ENCODE measurements around the gene VIM. TPM values are rescaled to one million over a fixed set of nuclear protein-coding genes. Genes with fewer than 3 reads are reported as not detected.
A peak's percentile ranks its signal among the peaks of the same experiment; 100 is the strongest.

Gene VIM
- total and polyA plus RNA-seq, 2 donors (not counting 1 experiment from before 2014, with no cell fraction given): 4,882 to 7,192 TPM

DNA sequence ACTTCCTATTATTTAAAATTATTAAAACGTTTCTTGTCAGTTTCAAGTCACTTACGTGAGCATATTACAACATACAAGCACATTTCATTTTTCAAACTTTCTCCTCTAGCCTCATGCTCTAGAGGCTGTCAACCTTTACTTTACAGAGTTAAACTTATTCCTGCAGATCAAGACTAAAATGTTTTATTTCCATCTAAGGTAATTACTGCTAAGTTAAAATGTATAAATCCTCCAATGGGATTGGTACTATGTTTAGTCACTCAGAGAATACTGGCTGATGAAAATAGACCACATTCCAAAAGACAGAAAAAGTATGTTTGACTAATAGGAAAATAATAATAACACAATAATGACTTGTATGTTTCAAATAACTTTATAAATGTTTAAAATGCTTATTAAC, 18.2 kb upstream of the VIM start:
- Histone ChIP-seq H3K4me3 (replicated peaks in 1 of 4; ENCODE audit: control extremely low read depth in 1 of 4, insufficient read depth in 1 of 4, low read depth in 3 of 4, low read length in 4 of 4) (peak overlapping the region in 1 of 4 experiments; percentile 3), H3K36me3 (ENCODE audit: control insufficient read depth, insufficient read depth, low read length) (no peaks in the 10 kb centered on the region), H4K20me1 (ENCODE audit: control insufficient read depth, extremely low read depth, insufficient read depth, low read length) (no peaks in the 10 kb centered on the region), H3K9ac (ENCODE audit: insufficient read depth, low read length) (no peak overlapping the region), H3K79me2 (ENCODE audit: control insufficient read depth, insufficient read depth, low read length) (no peaks in the 10 kb centered on the region), H3K4me1 (ENCODE audit: control insufficient read depth, extremely low read depth, insufficient read depth, low read length) (peaks cover 22% of the 10 kb centered on the region), H2AFZ (ENCODE audit: low read length) (no peak overlapping the region), H3K27ac (ENCODE audit: insufficient read depth, low read length) (peak overlapping the region; percentile 22), H3K9me3 (ENCODE audit: control insufficient read depth, insufficient read depth, low read depth, low read length) (no peaks in the 10 kb centered on the region), H3K4me2 (ENCODE audit: extremely low read depth, insufficient read depth, low read length) (peak overlapping the region; percentile 70), H3K27me3 (ENCODE audit: control insufficient read depth, insufficient read depth, low read length) (no peaks in the 10 kb centered on the region)
- DNase-seq (ENCODE audit: low read depth in 2 of 2): peak in 1 of 2 donors; percentile 63
- TF ChIP-seq, protein P1, sequence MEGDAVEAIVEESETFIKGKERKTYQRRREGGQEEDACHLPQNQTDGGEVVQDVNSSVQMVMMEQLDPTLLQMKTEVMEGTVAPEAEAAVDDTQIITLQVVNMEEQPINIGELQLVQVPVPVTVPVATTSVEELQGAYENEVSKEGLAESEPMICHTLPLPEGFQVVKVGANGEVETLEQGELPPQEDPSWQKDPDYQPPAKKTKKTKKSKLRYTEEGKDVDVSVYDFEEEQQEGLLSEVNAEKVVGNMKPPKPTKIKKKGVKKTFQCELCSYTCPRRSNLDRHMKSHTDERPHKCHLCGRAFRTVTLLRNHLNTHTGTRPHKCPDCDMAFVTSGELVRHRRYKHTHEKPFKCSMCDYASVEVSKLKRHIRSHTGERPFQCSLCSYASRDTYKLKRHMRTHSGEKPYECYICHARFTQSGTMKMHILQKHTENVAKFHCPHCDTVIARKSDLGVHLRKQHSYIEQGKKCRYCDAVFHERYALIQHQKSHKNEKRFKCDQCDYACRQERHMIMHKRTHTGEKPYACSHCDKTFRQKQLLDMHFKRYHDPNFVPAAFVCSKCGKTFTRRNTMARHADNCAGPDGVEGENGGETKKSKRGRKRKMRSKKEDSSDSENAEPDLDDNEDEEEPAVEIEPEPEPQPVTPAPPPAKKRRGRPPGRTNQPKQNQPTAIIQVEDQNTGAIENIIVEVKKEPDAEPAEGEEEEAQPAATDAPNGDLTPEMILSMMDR (conservative IDR thresholded peaks at IDR 0.05 in 1 of 2, IDR thresholded peaks at IDR 0.05 in 1 of 2; ENCODE audit: low read depth in 1 of 2, low read length in 2 of 2): no peak
- no peak for TF ChIP-seq EZH2 (IDR thresholded peaks at IDR 0.05; ENCODE audit: low read length, missing control alignments)

DNA sequence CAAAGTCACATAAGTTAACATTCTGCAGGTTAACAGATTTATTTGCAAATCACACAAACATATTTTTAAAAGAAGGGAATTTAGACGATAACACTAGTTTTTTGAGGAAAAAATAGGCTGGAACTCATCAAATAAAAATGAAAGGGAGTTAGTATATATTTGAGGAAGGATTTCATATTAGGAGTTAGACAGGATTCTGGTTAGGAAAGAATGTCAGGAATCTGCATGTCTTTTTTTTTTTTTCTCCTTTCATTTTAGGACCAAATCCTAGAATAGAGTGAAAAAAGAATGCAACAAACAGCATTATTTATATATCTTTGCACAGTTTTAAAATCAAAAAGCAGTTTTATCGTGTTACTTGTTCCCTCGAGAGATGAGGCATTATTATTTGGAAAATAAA, 17.7 kb upstream of the VIM start:
- no peaks in the 10 kb centered on the region for H3K79me2 ChIP-seq (ENCODE audit: control insufficient read depth, insufficient read depth, low read length)
- peaks cover 24% of the 10 kb centered on the region for H3K4me1 ChIP-seq (ENCODE audit: control insufficient read depth, extremely low read depth, insufficient read depth, low read length)
- no peak overlapping the region for H3K9ac ChIP-seq (ENCODE audit: insufficient read depth, low read length)
- DNase-seq (ENCODE audit: low read depth in 2 of 2): peak; percentile 50 to 67
- H3K4me3 ChIP-seq (replicated peaks in 1 of 4; ENCODE audit: control extremely low read depth in 1 of 4, insufficient read depth in 1 of 4, low read depth in 3 of 4, low read length in 4 of 4): peak overlapping the region in 1 of 4 experiments; percentile 3
- H4K20me1 ChIP-seq (ENCODE audit: control insufficient read depth, extremely low read depth, insufficient read depth, low read length): no peaks in the 10 kb centered on the region
- no peak overlapping the region for H2AFZ ChIP-seq (ENCODE audit: low read length)
- no peaks in the 10 kb centered on the region for H3K9me3 ChIP-seq (ENCODE audit: control insufficient read depth, insufficient read depth, low read depth, low read length)
- H3K36me3 ChIP-seq (ENCODE audit: control insufficient read depth, insufficient read depth, low read length): no peaks in the 10 kb centered on the region
- H3K27me3 ChIP-seq (ENCODE audit: control insufficient read depth, insufficient read depth, low read length): no peaks in the 10 kb centered on the region
- H3K27ac ChIP-seq (ENCODE audit: insufficient read depth, low read length): peak overlapping the region; percentile 29
- no peak for TF ChIP-seq EZH2 (IDR thresholded peaks at IDR 0.05; ENCODE audit: low read length, missing control alignments)
- TF ChIP-seq, protein P1 (conservative IDR thresholded peaks at IDR 0.05 in 1 of 2, IDR thresholded peaks at IDR 0.05 in 1 of 2; ENCODE audit: low read depth in 1 of 2, low read length in 2 of 2): no peak
- H3K4me2 ChIP-seq (ENCODE audit: extremely low read depth, insufficient read depth, low read length): peak overlapping the region; percentile 70

DNA sequence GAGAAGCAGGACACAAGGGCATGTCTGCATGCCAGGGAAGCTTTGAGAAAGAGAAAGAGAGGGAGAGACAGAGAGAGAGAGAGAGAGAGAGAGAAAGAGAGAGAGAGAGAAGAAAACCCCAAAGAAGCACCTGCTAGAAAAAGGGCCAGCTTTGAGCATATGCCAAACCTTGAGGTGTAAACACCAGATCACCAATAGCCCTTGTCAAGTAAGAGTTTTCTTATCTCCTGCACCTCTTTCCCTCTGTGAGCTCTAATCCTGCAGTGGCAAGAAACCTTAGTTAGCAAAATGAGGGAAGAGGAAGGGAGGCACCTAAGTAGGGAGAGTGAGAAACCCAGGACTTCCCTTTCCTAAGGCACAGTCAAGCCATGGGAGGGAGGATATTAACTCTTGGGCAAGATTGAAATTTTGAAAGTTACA, 15.2 kb upstream of the VIM start:
- H3K9ac ChIP-seq (ENCODE audit: insufficient read depth, low read length): no peak overlapping the region
- H3K36me3 ChIP-seq (ENCODE audit: control insufficient read depth, insufficient read depth, low read length): no peaks in the 10 kb centered on the region
- no peak overlapping the region for H3K4me3 ChIP-seq (replicated peaks in 1 of 4; ENCODE audit: control extremely low read depth in 1 of 4, insufficient read depth in 1 of 4, low read depth in 3 of 4, low read length in 4 of 4)
- no peak overlapping the region for H2AFZ ChIP-seq (ENCODE audit: low read length)
- no peak for TF ChIP-seq EZH2 (IDR thresholded peaks at IDR 0.05; ENCODE audit: low read length, missing control alignments)
- TF ChIP-seq, protein P1 (conservative IDR thresholded peaks at IDR 0.05 in 1 of 2, IDR thresholded peaks at IDR 0.05 in 1 of 2; ENCODE audit: low read depth in 1 of 2, low read length in 2 of 2): no peak
- no peaks in the 10 kb centered on the region for H4K20me1 ChIP-seq (ENCODE audit: control insufficient read depth, extremely low read depth, insufficient read depth, low read length)
- H3K4me1 ChIP-seq (ENCODE audit: control insufficient read depth, extremely low read depth, insufficient read depth, low read length): peaks cover 34% of the 10 kb centered on the region
- no peaks in the 10 kb centered on the region for H3K9me3 ChIP-seq (ENCODE audit: control insufficient read depth, insufficient read depth, low read depth, low read length)
- H3K27me3 ChIP-seq (ENCODE audit: control insufficient read depth, insufficient read depth, low read length): no peaks in the 10 kb centered on the region
- H3K79me2 ChIP-seq (ENCODE audit: control insufficient read depth, insufficient read depth, low read length): no peaks in the 10 kb centered on the region
- DNase-seq (ENCODE audit: low read depth in 2 of 2): no peak
- no peak overlapping the region for H3K4me2 ChIP-seq (ENCODE audit: extremely low read depth, insufficient read depth, low read length)
- no peak overlapping the region for H3K27ac ChIP-seq (ENCODE audit: insufficient read depth, low read length)

All from fibroblast of lung (primary cell).